Gastrocnemius medialis (tissue), 4 donors: Measurements from ENCODE around the gene ACO2.

Experiments used
- CTCF ChIP-seq, 5 experiments: fragments of 450-650 bp in 3 of 5; fragments of 200-600 bp in 2 of 5; sonication (generic) in 2 of 5; IDR thresholded peaks in 4 of 5; conservative IDR thresholded peaks in 1 of 5; 1 replicate in 4 of 5; 2 replicates in 1 of 5; pipeline ENCODE4 v1.5.1; 2016 to 2019; ENCODE audit warnings: antibody characterized with exemption in 5 of 5, mild to moderate bottlenecking in 3 of 5, moderate library complexity in 3 of 5
- POLR2A ChIP-seq, 2 donors: fragments of 450-650 bp; IDR thresholded peaks; one replicate each; pipeline ENCODE4 v1.6.1; 2017; ENCODE audit warnings: antibody characterized with exemption in 2 of 2, mild to moderate bottlenecking in 2 of 2, moderate library complexity in 2 of 2

- no peak for TF ChIP-seq CTCF (IDR thresholded peaks at IDR 0.05 in 4 of 5, conservative IDR thresholded peaks at IDR 0.05 in 1 of 5)
- TF ChIP-seq POLR2A (IDR thresholded peaks at IDR 0.05) = no peak
These were observed 32.3 kb downstream of the ACO2 start for GRCh38 chr22:41501209-41501608.
